OCI-LY1 (cell line): ENCODE data around the gene CEMIP.

Experiments used
- EZH2 ChIP-seq: fragments of 200-600 bp; sonication (generic), shearing (Covaris generic); IDR thresholded peaks from 2 replicates; pipeline ENCODE4 v1.8.0; 2017; ENCODE audit warnings: borderline replicate concordance, mixed run types, mild to moderate bottlenecking, antibody characterized with exemption, low read length, moderate library complexity, mixed read lengths
- TF ChIP-seq, protein P1 (sequence below): fragments of 200-600 bp; sonication (generic), shearing (Covaris generic); IDR thresholded peaks from 2 replicates; pipeline ENCODE4 v1.5.1; 2017; ENCODE audit warnings: mild to moderate bottlenecking, antibody characterized with exemption, low read length, moderate library complexity, mixed read lengths

DNA sequence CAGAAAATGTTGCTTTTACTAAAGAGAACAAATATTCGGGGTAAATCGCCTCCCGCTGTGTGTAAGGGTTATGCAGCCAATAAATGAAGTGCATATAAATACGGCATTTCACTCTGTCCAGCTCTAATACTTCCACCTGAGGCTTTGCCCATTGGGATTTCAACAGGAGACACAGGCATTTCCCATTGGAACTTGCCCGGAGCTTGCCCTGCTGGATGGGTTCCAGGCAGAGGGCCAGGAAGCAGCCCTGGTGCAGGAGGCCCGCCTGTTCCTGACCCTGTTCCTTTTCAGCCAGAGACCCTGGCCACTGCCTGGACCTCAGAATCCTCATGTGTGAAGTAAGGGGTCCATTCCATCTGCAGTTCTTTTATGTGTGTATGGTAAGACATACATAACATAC lies 17.4 kb upstream of the CEMIP start:
- TF ChIP-seq, protein P1, sequence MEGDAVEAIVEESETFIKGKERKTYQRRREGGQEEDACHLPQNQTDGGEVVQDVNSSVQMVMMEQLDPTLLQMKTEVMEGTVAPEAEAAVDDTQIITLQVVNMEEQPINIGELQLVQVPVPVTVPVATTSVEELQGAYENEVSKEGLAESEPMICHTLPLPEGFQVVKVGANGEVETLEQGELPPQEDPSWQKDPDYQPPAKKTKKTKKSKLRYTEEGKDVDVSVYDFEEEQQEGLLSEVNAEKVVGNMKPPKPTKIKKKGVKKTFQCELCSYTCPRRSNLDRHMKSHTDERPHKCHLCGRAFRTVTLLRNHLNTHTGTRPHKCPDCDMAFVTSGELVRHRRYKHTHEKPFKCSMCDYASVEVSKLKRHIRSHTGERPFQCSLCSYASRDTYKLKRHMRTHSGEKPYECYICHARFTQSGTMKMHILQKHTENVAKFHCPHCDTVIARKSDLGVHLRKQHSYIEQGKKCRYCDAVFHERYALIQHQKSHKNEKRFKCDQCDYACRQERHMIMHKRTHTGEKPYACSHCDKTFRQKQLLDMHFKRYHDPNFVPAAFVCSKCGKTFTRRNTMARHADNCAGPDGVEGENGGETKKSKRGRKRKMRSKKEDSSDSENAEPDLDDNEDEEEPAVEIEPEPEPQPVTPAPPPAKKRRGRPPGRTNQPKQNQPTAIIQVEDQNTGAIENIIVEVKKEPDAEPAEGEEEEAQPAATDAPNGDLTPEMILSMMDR = no peak
- no peak for TF ChIP-seq EZH2
